AG10803 (cell line): ENCODE data around the gene AGPAT2.

Experiments used
- DNase-seq: peaks from one replicate; pipeline ENCODE4 v3.0.0; 2010; ENCODE audit warnings: low read depth
- H3K4me3 ChIP-seq: 2 replicates; pipeline ENCODE4 v1.5.1; 2011; ENCODE audit warnings: mild to moderate bottlenecking, low read length, control low read depth
- TF ChIP-seq, protein P1 (sequence below): conservative IDR thresholded peaks from 2 replicates; pipeline ENCODE4 v1.5.1; 2011; ENCODE audit warnings: mild to moderate bottlenecking, low read length, control low read depth, inconsistent platforms

Gene AGPAT2

DNA sequence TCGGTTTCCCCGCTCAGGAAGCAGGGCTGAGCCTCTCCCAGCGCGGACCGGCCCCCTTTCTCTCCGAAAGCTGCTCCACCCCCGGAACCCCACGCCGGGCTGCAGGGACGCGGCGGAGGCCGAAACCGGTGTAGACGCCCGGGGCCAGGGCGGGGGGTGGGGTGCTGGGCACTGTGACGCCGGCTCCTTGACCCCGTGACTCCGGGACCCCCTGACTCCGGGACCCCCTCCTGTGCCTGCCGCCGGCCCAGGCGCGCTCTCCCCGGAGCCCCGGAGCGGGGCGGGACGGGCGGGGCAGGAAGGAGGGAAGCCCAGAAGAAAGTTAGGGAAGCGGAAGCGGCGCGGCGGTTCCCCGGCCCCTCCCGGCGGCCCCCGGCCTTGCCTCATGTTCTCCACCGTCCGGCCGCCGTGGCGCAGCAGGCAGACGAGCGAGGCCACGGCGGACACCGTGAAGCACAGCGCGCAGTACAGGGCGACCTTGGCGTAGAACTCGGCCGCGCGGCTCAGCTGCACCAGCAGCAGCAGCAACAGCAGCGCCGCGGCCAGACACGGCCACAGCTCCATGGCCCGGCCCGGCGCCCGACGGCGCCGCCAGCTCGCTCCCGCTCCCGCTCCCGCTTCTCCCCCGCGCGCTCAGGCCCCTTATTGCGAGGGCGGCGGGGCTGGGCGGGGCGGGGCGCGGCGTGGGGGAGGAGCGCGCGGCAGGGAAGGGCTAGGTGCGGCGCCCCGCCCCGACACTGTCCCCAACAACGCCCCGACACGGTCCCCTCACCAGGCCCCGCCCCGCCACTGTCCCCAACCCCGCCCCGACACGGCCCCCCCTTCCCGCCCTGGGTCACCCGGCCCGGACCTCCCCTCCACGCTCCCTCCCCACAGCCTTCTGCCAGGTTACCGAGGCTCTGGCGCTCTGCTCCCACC lies at the start of gene AGPAT2:
Gene AGPAT2, minus strand, starts transcription at position 664 of the 918 bp plus-strand sequence. Its CDS starts 100 bp downstream, at position 564.
- peak within 1 kb of the TSS; percentile 76 for H3K4me3 ChIP-seq
- TF ChIP-seq, protein P1, sequence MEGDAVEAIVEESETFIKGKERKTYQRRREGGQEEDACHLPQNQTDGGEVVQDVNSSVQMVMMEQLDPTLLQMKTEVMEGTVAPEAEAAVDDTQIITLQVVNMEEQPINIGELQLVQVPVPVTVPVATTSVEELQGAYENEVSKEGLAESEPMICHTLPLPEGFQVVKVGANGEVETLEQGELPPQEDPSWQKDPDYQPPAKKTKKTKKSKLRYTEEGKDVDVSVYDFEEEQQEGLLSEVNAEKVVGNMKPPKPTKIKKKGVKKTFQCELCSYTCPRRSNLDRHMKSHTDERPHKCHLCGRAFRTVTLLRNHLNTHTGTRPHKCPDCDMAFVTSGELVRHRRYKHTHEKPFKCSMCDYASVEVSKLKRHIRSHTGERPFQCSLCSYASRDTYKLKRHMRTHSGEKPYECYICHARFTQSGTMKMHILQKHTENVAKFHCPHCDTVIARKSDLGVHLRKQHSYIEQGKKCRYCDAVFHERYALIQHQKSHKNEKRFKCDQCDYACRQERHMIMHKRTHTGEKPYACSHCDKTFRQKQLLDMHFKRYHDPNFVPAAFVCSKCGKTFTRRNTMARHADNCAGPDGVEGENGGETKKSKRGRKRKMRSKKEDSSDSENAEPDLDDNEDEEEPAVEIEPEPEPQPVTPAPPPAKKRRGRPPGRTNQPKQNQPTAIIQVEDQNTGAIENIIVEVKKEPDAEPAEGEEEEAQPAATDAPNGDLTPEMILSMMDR: no peak
- peak; percentile 47 for DNase-seq

GRCh38 chr9:136735812-136736480 lies 48.7 kb upstream of the AGPAT2 start:
- no peak overlapping the region for H3K4me3 ChIP-seq
- TF ChIP-seq, protein P1: no peak
- no peak for DNase-seq

DNA sequence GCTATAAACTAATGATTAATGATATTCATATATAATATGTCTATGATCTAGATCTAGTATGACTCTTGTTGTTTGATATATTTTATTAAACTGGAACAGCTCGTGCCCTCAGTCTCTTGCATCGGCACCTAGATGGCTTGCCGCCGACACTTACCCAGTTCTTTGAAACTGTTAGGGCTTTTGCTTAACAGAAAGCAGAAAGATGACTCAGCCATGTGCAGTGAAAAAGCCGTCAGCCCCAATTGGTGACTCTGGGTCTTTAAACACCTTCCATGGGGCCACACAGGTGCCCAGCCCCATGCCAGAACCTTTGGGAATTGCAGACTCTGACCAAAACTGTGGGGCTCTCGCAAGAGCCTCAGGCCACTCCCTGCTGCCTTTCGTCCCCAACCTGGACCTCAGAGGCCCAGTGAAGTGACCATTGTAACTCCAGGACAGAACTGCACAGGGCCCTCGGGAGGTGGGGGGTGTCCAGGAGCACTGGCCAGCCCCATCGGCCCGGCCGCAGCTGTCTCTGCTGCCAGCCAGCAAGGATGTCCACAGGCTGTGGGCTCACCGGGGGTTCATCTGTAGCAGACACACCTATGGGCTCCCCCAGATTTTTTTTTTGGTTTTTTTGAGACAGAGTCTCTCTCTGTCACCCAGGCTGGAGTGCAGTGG lies 47.7 kb upstream of the AGPAT2 start:
- no peak overlapping the region for H3K4me3 ChIP-seq
- DNase-seq: no peak
- TF ChIP-seq, protein P1: no peak

- DNase-seq: no peak
- TF ChIP-seq, protein P1: no peak
- no peak overlapping the region for H3K4me3 ChIP-seq
These were observed 46.4 kb upstream of the AGPAT2 start for GRCh38 chr9:136733611-136734010.

GRCh38 chr9:136732444-136733178 lies 45.4 kb upstream of the AGPAT2 start:
- no peak for DNase-seq
- TF ChIP-seq, protein P1: no peak
- H3K4me3 ChIP-seq: no peak overlapping the region

- TF ChIP-seq, protein P1: no peak
- DNase-seq: no peak
- no peak overlapping the region for H3K4me3 ChIP-seq
These were observed 42.7 kb upstream of the AGPAT2 start for GRCh38 chr9:136729926-136730325.
